Lower leg skin (tissue), 4 donors: Measurements from ENCODE around the gene TLE2. TPM values are rescaled to one million over a fixed set of nuclear protein-coding genes. Genes with fewer than 3 reads are reported as not detected.

ENCODE experiments used
- DNase-seq, 2 donors: peaks; one replicate each; pipeline ENCODE4 v3.0.0-alpha.2; 2019; ENCODE audit warnings: low spot score in 2 of 2
- H3K4me3 ChIP-seq: fragments of 200-600 bp; sonication (generic); 2 replicates; pipeline ENCODE4 v1.5.1; 2017; ENCODE audit warnings: mild to moderate bottlenecking, low read depth; ENCODE audit not compliant: poor library complexity, severe bottlenecking
- CTCF ChIP-seq, 3 donors: fragments of 450-650 bp; IDR thresholded peaks; one replicate each; pipeline ENCODE4 v1.5.1; 2016; ENCODE audit warnings: antibody characterized with exemption in 3 of 3, mild to moderate bottlenecking in 3 of 3, moderate library complexity in 2 of 3
- POLR2A ChIP-seq, 2 donors: fragments of 450-650 bp; IDR thresholded peaks; one replicate each; pipeline ENCODE4 v1.6.1; 2016 to 2017; ENCODE audit warnings: antibody characterized with exemption in 2 of 2, mild to moderate bottlenecking in 1 of 2, moderate library complexity in 1 of 2
- WGBS, 2 donors: methylation state at CpG; one replicate each; pipeline ENCODE4 v1.1.5; 2018; 5-methylcytosine and 5-hydroxymethylcytosine counted together
- intact Hi-C: fragments of 100-400 bp; cut with DNase I; formaldehyde crosslinking; loops from one replicate; pipeline ENCODE4 v1.15.0; 2023; ENCODE audit warnings: low total_unique reads
- total RNA-seq, 4 donors: library from RNA; depleted of rRNA; stranded (reverse); fragments of >200 nt; gene quantifications; one replicate each; pipeline ENCODE4 v1.1.0, GENCODE V29; 2016

TLE2 gene
- total RNA-seq, 4 donors from 2014 or later: 25.3 to 40.1 (median 33.5) TPM

- TF ChIP-seq POLR2A (IDR thresholded peaks at IDR 0.05) (no peak), CTCF (IDR thresholded peaks at IDR 0.05) (no peak)
- peak overlapping the region; percentile 12 for H3K4me3 ChIP-seq
- intact Hi-C loops: no loop called here
- DNase-seq: peak; percentile 94 to 97
- 11 to 14% methylated on average over 28 of the region's 28 CpGs for WGBS, 2 donors
Measured at GRCh38 chr19:3047496-3048189, 18.6 kb upstream of the TLE2 start.

DNA sequence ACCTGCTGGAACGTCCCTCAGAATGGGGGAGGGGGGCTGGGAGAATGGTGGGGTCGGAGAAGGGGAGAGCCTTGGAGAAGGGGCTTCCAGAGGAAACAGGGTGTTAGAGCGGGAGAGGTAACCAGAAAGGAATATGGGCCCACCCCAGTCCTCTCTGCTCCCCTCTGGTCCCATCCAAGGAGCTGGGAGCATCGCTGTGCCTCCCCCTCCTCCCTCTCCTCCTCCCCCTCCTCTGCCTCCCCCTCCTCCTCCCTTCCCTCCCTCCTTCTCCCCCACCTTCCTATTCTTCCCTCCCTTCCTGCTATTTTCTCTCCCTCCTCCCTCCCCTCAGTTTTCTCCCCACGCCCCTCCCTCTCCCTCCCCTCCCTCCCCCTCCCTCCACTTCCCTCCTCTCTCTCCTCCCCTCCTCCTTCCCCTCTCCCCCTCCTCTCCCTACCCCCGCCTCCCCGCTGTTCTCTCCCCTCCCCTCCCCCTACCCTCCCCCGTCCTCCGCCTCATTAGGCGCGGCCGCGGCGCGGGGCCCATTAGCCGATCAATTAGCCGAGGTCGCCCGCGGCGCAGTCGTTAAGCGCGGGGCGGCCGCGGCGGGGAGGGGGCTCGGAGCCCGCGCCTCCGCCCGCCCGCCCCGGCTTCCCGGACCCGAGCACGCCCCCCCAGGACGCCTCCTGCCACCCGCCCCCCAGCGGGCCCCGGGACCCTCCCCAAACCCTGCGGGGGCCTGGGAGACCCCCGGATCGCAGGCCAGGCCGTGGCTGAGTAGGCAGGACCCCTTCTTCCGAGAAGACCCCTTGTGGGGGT lies 17.8 kb upstream of the TLE2 start:
- no peak for DNase-seq
- H3K4me3 ChIP-seq: peak overlapping the region; percentile 12
- 8 to 12% methylated on average over 10 to 15 of the region's 47 CpGs for WGBS, 2 donors
- intact Hi-C loops: no loop called here
- TF ChIP-seq CTCF (IDR thresholded peaks at IDR 0.05) (no peak), POLR2A (IDR thresholded peaks at IDR 0.05) (no peak)

DNA sequence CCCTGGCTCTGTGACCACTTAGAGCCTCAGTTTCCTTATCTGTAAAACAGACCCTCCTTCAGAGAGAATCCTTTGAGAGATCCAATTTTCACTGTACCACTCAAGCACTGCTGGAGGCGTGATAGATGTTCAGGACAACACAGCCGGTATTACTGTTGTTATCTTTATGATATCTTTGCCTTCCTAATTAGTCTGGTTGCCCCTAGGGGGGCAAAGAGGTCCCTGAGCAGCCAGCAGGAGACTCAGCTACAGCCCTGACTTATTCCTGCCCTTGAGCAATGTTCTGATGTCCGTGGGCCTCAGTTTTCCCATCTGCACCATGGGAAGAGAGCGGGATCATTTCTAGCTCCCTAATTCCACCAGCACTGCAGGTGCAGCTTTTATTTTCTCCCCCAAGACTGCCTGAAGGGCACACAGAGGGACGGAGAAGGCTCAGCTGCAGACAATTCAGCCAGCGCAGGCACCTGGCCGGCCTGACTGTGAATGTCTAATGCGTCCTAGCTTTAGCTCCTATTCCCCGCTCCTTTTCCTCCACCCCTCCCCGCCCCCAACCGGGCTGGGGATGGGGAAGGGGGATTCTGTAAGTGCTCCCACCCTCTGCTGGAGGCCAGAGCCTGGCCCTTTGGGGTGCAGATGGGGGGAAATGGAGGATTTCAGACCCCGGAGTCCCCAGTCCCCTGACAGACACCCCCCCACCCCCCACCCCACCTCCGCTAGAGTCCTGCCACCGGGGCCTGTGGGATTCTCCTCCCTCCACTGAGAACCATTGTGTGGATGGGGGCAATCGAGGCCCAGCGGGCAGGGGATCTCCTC lies 17.0 kb upstream of the TLE2 start:
- no peak for DNase-seq
- WGBS, 2 donors: 41 to 43% methylated on average over 16 of the region's 16 CpGs

GRCh38 chr19:3045191-3045590 lies 16.1 kb upstream of the TLE2 start:
- TF ChIP-seq CTCF (IDR thresholded peaks at IDR 0.05): no peak
- TF ChIP-seq POLR2A (IDR thresholded peaks at IDR 0.05): no peak
- intact Hi-C loops: no loop called here
- DNase-seq: no peak
- WGBS, 2 donors: 73 to 74% methylated on average over 6 of the region's 6 CpGs
- H3K4me3 ChIP-seq: no peak overlapping the region

More for the DNA sequence above, 17.0 kb upstream of the TLE2 start:
- intact Hi-C loops: no loop called here
- no peak overlapping the region for H3K4me3 ChIP-seq
- TF ChIP-seq CTCF (IDR thresholded peaks at IDR 0.05): no peak
- TF ChIP-seq POLR2A (IDR thresholded peaks at IDR 0.05): no peak

- TF ChIP-seq POLR2A (IDR thresholded peaks at IDR 0.05) (no peak), CTCF (IDR thresholded peaks at IDR 0.05) (no peak)
- no peak for DNase-seq
- intact Hi-C loops: no loop called here
- 35 to 47% methylated on average over 15 of the region's 15 CpGs for WGBS, 2 donors
- no peak overlapping the region for H3K4me3 ChIP-seq
Measured at GRCh38 chr19:3042621-3043267, 13.7 kb upstream of the TLE2 start.
